Gastroesophageal sphincter (tissue), 3 donors: ENCODE results near the gene FBXW5.

Experiments
- POLR2A ChIP-seq, 2 donors: fragments of 450-650 bp; IDR thresholded peaks; one replicate each; pipeline ENCODE4 v1.6.1; 2017; ENCODE audit warnings: antibody characterized with exemption in 2 of 2, mild to moderate bottlenecking in 2 of 2, moderate library complexity in 1 of 2
- TF ChIP-seq, protein P1 (sequence below), 4 experiments: fragments of 200-600 bp in 2 of 4; fragments of 450-650 bp in 2 of 4; sonication (generic) in 1 of 4; IDR thresholded peaks; one replicate each; pipeline ENCODE4 v1.5.1; 2017 to 2019; ENCODE audit warnings: antibody characterized with exemption in 4 of 4, mild to moderate bottlenecking in 2 of 4, moderate library complexity in 2 of 4

GRCh38 chr9:136901516-136902258, 42.9 kb downstream of the FBXW5 start:
- TF ChIP-seq POLR2A (IDR thresholded peaks at IDR 0.05): no peak
- TF ChIP-seq, protein P1, sequence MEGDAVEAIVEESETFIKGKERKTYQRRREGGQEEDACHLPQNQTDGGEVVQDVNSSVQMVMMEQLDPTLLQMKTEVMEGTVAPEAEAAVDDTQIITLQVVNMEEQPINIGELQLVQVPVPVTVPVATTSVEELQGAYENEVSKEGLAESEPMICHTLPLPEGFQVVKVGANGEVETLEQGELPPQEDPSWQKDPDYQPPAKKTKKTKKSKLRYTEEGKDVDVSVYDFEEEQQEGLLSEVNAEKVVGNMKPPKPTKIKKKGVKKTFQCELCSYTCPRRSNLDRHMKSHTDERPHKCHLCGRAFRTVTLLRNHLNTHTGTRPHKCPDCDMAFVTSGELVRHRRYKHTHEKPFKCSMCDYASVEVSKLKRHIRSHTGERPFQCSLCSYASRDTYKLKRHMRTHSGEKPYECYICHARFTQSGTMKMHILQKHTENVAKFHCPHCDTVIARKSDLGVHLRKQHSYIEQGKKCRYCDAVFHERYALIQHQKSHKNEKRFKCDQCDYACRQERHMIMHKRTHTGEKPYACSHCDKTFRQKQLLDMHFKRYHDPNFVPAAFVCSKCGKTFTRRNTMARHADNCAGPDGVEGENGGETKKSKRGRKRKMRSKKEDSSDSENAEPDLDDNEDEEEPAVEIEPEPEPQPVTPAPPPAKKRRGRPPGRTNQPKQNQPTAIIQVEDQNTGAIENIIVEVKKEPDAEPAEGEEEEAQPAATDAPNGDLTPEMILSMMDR (IDR thresholded peaks at IDR 0.05): no peak
